ENCODE data around the gene SLC38A4.
"Not testable (repeated sequence)": the region's sequence is repeated elsewhere in the genome, so short reads cannot be mapped to it uniquely, and the experiment has no call there.

SLC38A4 gene

GRCh38 chr12:46773586-46774321, 52.0 kb downstream of the SLC38A4 start:
- no peak for DNase-seq

- DNase-seq = no peak
Observed at GRCh38 chr12:46771268-46771827, 54.4 kb downstream of the SLC38A4 start.

- no peak for DNase-seq
Observed at GRCh38 chr12:46770501-46771183, 55.2 kb downstream of the SLC38A4 start.

- DNase-seq = no peak
Observed at GRCh38 chr12:46764005-46764404, 61.8 kb downstream of the SLC38A4 start.

GRCh38 chr12:46763230-46763629, 62.6 kb downstream of the SLC38A4 start:
- no peak for DNase-seq

GRCh38 chr12:46754550-46754949, 71.2 kb downstream of the SLC38A4 start:
- no peak for DNase-seq

- DNase-seq = no peak
Observed at GRCh38 chr12:46752396-46752795, 73.4 kb downstream of the SLC38A4 start.

GRCh38 chr12:46751173-46751572, 74.6 kb downstream of the SLC38A4 start:
- DNase-seq = no peak

GRCh38 chr12:46749322-46749721, 76.5 kb downstream of the SLC38A4 start:
- DNase-seq = no peak

GRCh38 chr12:46744283-46744682, 81.5 kb downstream of the SLC38A4 start:
- no peak for DNase-seq

- DNase-seq = no peak
Observed at GRCh38 chr12:46743456-46743855, 82.3 kb downstream of the SLC38A4 start.

- not testable (repeated sequence) for DNase-seq
Observed at GRCh38 chr12:46742271-46742670, 83.5 kb downstream of the SLC38A4 start.

- DNase-seq = no peak
Observed at GRCh38 chr12:46725332-46725731, 100.5 kb downstream of the SLC38A4 start.

- no peak for DNase-seq
Observed at GRCh38 chr12:46723629-46724419, 102.0 kb downstream of the SLC38A4 start.

- DNase-seq = no peak
Observed at GRCh38 chr12:46722394-46723185, 103.2 kb downstream of the SLC38A4 start.

GRCh38 chr12:46718495-46718894, 107.3 kb downstream of the SLC38A4 start:
- DNase-seq = no peak

GRCh38 chr12:46717868-46718267, 107.9 kb downstream of the SLC38A4 start:
- DNase-seq = no peak

GRCh38 chr12:46717159-46717558, 108.6 kb downstream of the SLC38A4 start:
- no peak for DNase-seq

All from Kasumi-1 (cell line).